Liver (tissue), 9 donors: Measurements from ENCODE around the gene APP. TPM values are rescaled to one million over a fixed set of nuclear protein-coding genes. Genes with fewer than 3 reads are reported as not detected.

Source experiments
- DNase-seq: peaks from one replicate; pipeline ENCODE4 v3.0.0-alpha.2; 2017; ENCODE audit warnings: low spot score
- H3K27ac ChIP-seq, 2 donors: one replicate each; pipeline ENCODE4 v1.7.0; 2013; ENCODE audit warnings: inconsistent platforms in 2 of 2, low read length in 2 of 2, control low read depth in 1 of 2, low read depth in 1 of 2, mild to moderate bottlenecking in 1 of 2
- H3K27me3 ChIP-seq, 4 donors: one replicate each; pipeline versions ENCODE4 v1.6.1 to v1.7.0; 2013; ENCODE audit warnings: low read length in 3 of 4, inconsistent platforms in 1 of 4, mild to moderate bottlenecking in 1 of 4, moderate library complexity in 1 of 4; ENCODE audit not compliant: control insufficient read depth in 4 of 4, insufficient read depth in 4 of 4
- H3K36me3 ChIP-seq, 4 donors: one replicate each; pipeline versions ENCODE4 v1.6.1 to v1.7.0; 2013; ENCODE audit warnings: low read length in 3 of 4, mild to moderate bottlenecking in 3 of 4, low read depth in 1 of 4, moderate library complexity in 1 of 4; ENCODE audit not compliant: control insufficient read depth in 4 of 4, insufficient read depth in 3 of 4
- H3K4me1 ChIP-seq, 4 donors: one replicate each; pipeline versions ENCODE4 v1.6.1 to v1.7.0; 2013; ENCODE audit warnings: low read length in 3 of 4, mild to moderate bottlenecking in 3 of 4, moderate library complexity in 1 of 4; ENCODE audit not compliant: control insufficient read depth in 4 of 4, insufficient read depth in 4 of 4
- H3K4me3 ChIP-seq, 3 donors: one replicate each; pipeline versions ENCODE4 v1.6.1 to v1.7.0; 2013; ENCODE audit warnings: low read length in 3 of 3, control low read depth in 1 of 3, low read depth in 1 of 3, mild to moderate bottlenecking in 1 of 3
- H3K9ac ChIP-seq, 2 donors: one replicate each; pipeline ENCODE4 v1.7.0; 2013; ENCODE audit warnings: low read length in 2 of 2, mild to moderate bottlenecking in 2 of 2, moderate library complexity in 2 of 2, control low read depth in 1 of 2, low read depth in 1 of 2
- H3K9me3 ChIP-seq, 4 donors: one replicate each; pipeline versions ENCODE4 v1.6.1 to v1.7.0; 2013; ENCODE audit warnings: low read length in 3 of 4; ENCODE audit not compliant: control insufficient read depth in 4 of 4
- ATF3 ChIP-seq: IDR thresholded peaks from 2 replicates; pipeline ENCODE4 v1.6.1; 2016; ENCODE audit warnings: antibody characterized with exemption
- CTCF ChIP-seq: fragments of 150-350 bp; IDR thresholded peaks from 2 replicates; pipeline ENCODE4 v1.5.1; 2017; ENCODE audit warnings: improper control_type of control experiment, low read depth, low read length; ENCODE audit not compliant: missing input control
- EGR1 ChIP-seq, 2 donors: IDR thresholded peaks; 2 replicates each; pipeline ENCODE4 v1.6.1; 2016 to 2018; ENCODE audit warnings: antibody characterized with exemption in 2 of 2, low read depth in 2 of 2
- FOXA1 ChIP-seq: IDR thresholded peaks from 2 replicates; pipeline ENCODE4 v1.6.1; 2016; ENCODE audit warnings: antibody characterized with exemption
- FOXA2 ChIP-seq: IDR thresholded peaks from 2 replicates; pipeline ENCODE4 v1.6.1; 2016; ENCODE audit warnings: antibody characterized with exemption
- GABPA ChIP-seq, 2 donors: IDR thresholded peaks in 1 of 2; conservative IDR thresholded peaks in 1 of 2; 2 replicates each; pipeline ENCODE4 v1.6.1; 2016; ENCODE audit warnings: antibody characterized with exemption in 2 of 2, mild to moderate bottlenecking in 1 of 2, moderate library complexity in 1 of 2
- HNF4A ChIP-seq, 2 donors: conservative IDR thresholded peaks; 2 replicates each; pipeline ENCODE4 v1.6.1; 2016; ENCODE audit warnings: antibody characterized with exemption in 2 of 2, mild to moderate bottlenecking in 2 of 2
- HNF4G ChIP-seq: IDR thresholded peaks from 2 replicates; pipeline ENCODE4 v1.6.1; 2016; ENCODE audit warnings: antibody characterized with exemption
- JUND ChIP-seq, 2 donors: IDR thresholded peaks; 2 replicates each; pipeline ENCODE4 v1.6.1; 2016; ENCODE audit warnings: antibody characterized with exemption in 2 of 2
- MAX ChIP-seq: IDR thresholded peaks from 2 replicates; pipeline ENCODE4 v1.6.1; 2016; ENCODE audit warnings: antibody characterized with exemption
- RAD21 ChIP-seq, 2 donors: IDR thresholded peaks; 2 replicates each; pipeline ENCODE4 v1.6.1; 2016; ENCODE audit warnings: antibody characterized with exemption in 2 of 2, mild to moderate bottlenecking in 2 of 2
- REST ChIP-seq: IDR thresholded peaks from 2 replicates; pipeline ENCODE4 v1.6.1; 2016; ENCODE audit warnings: antibody characterized with exemption, mild to moderate bottlenecking
- RXRA ChIP-seq, 2 donors: IDR thresholded peaks; 2 replicates each; pipeline ENCODE4 v1.6.1; 2017 to 2018; ENCODE audit warnings: antibody characterized with exemption in 2 of 2, mild to moderate bottlenecking in 1 of 2
- SP1 ChIP-seq: IDR thresholded peaks from 2 replicates; pipeline ENCODE4 v1.6.1; 2018; ENCODE audit warnings: antibody characterized with exemption, mild to moderate bottlenecking
- TAF1 ChIP-seq: conservative IDR thresholded peaks from 2 replicates; pipeline ENCODE4 v1.6.1; 2016; ENCODE audit warnings: antibody characterized with exemption, mild to moderate bottlenecking
- YY1 ChIP-seq: IDR thresholded peaks from 2 replicates; pipeline ENCODE4 v1.6.1; 2016; ENCODE audit warnings: antibody characterized with exemption, mild to moderate bottlenecking
- WGBS: extraction: QIAGEN DNeasy Blood & Tissue Kit; methylation state at CpG from one replicate; pipeline ENCODE4 v1.1.7; 2013; 5-methylcytosine and 5-hydroxymethylcytosine counted together
- polyA plus RNA-seq, 2 donors: library from polyadenylated mRNA; stranded (reverse) in 1 of 2; unstranded in 1 of 2; fragments of 200-250 nt in 1 of 2; fragments of >200 nt in 1 of 2; fragmentation: Nextera tagmentation in 1 of 2; extraction: Ambion mirVana in 1 of 2; gene quantifications; one replicate each; pipeline versions ENCODE4 v1.2.1 to v1.2.3, GENCODE V29; 2013 to 2015
- total RNA-seq, 2 donors: library from RNA; depleted of rRNA; stranded (reverse); fragments of >200 nt; gene quantifications; one replicate each; pipeline ENCODE4 v1.2.3, GENCODE V29; 2014
- donor health status: healthy.
- donor health status: healthy.
- donor health status: healthy.
- donor health status: healthy.
- donor health status: healthy.

Gene APP
- total and polyA plus RNA-seq, 4 donors: 24.9 to 201 (median 111) TPM

GRCh38 chr21:25867061-25867460 is 303.5 kb downstream of the APP start (continued):
- no peak for TF ChIP-seq CTCF
- no peak for TF ChIP-seq JUND (IDR thresholded peaks at IDR 0.05)
- TF ChIP-seq RXRA (IDR thresholded peaks at IDR 0.05): no peak

GRCh38 chr21:25863747-25864146 is 306.8 kb downstream of the APP start:
- no peak for DNase-seq
- H3K27me3 ChIP-seq: no peaks in the 10 kb centered on the region
- no peak for TF ChIP-seq FOXA1
- TF ChIP-seq FOXA2: peak; percentile 53
- no peak overlapping the region for H3K9ac ChIP-seq
- peaks cover 2 to 38% (median 21%) of the 10 kb centered on the region in 4 donors for H3K4me1 ChIP-seq
- no peak overlapping the region for H3K4me3 ChIP-seq
- 46% methylated on average over 4 of the region's 4 CpGs for WGBS
- H3K36me3 ChIP-seq: no peaks in the 10 kb centered on the region
- H3K9me3 ChIP-seq: no peaks in the 10 kb centered on the region
- peak overlapping the region; percentile 74 to 87 for H3K27ac ChIP-seq

GRCh38 chr21:25863031-25863430 is 307.5 kb downstream of the APP start:
- no peaks in the 10 kb centered on the region for H3K36me3 ChIP-seq
- WGBS: 19% methylated on average over 1 of the region's 1 CpG
- no peaks in the 10 kb centered on the region for H3K27me3 ChIP-seq
- no peak for DNase-seq
- TF ChIP-seq FOXA2 (peak; percentile 89), REST (no peak), YY1 (peak; percentile 32), FOXA1 (peak; percentile 73), HNF4A (conservative IDR thresholded peaks at IDR 0.05) (no peak), GABPA (IDR thresholded peaks at IDR 0.05 in 1 of 2, conservative IDR thresholded peaks at IDR 0.05 in 1 of 2) (no peak), SP1 (peak; percentile 34)
- no peak overlapping the region for H3K4me3 ChIP-seq
- H3K9ac ChIP-seq: no peak overlapping the region
- peak overlapping the region; percentile 74 to 87 for H3K27ac ChIP-seq
- H3K4me1 ChIP-seq: peaks cover 2 to 38% (median 21%) of the 10 kb centered on the region in 4 donors
- H3K9me3 ChIP-seq: no peaks in the 10 kb centered on the region

- Histone ChIP-seq H3K9me3 (no peaks in the 10 kb centered on the region), H3K27ac (peak overlapping the region; percentile 74 to 87), H3K4me1 (peaks cover 2 to 42% (median 21%) of the 10 kb centered on the region in 4 donors), H3K27me3 (no peaks in the 10 kb centered on the region), H3K9ac (no peak overlapping the region), H3K36me3 (no peaks in the 10 kb centered on the region), H3K4me3 (no peak overlapping the region)
- DNase-seq: no peak
- WGBS: 16% methylated on average over 1 of the region's 1 CpG
- TF ChIP-seq FOXA1 (no peak), HNF4A (conservative IDR thresholded peaks at IDR 0.05) (peak in 1 of 2 donors; percentile 68), ATF3 (no peak), RAD21 (IDR thresholded peaks at IDR 0.05) (peak; percentile 73 to 80), HNF4G (peak; percentile 26), TAF1 (no peak), YY1 (no peak), MAX (peak; percentile 20), FOXA2 (no peak), GABPA (IDR thresholded peaks at IDR 0.05 in 1 of 2, conservative IDR thresholded peaks at IDR 0.05 in 1 of 2) (no peak), REST (no peak), SP1 (peak; percentile 61), EGR1 (IDR thresholded peaks at IDR 0.05; ENCODE audit: low read depth in 2 of 2) (no peak)
These were observed 308.0 kb downstream of the APP start for GRCh38 chr21:25862596-25862995.
